HUDEP-2 (cell line): ENCODE results near the gene SMARCD3.

ENCODE experiments used
- DNase-seq, 76 experiments: peaks; one replicate each; lab custom pipeline; 2025; ENCODE audit not compliant: unreplicated experiment in 76 of 76; lab: John Stamatoyannopoulos, UW

SMARCD3 gene

GRCh38 chr7:151248346-151249033 lies at the start of gene SMARCD3:
Gene SMARCD3 (minus strand): TSS chr7:151248694. CDS start chr7:151248562, 132 bp downstream.
- DNase-seq = peak in 4 of 76 experiments; percentile 5 to 22 (median 8)

- DNase-seq = no peak
Observed at GRCh38 chr7:151296202-151296992, 47.9 kb upstream of the SMARCD3 start.

GRCh38 chr7:151292850-151293249 lies 44.4 kb upstream of the SMARCD3 start:
- no peak for DNase-seq

- DNase-seq = no peak
Observed at GRCh38 chr7:151291206-151291605, 42.7 kb upstream of the SMARCD3 start.

- DNase-seq = no peak
Observed at GRCh38 chr7:151290355-151290760, 41.9 kb upstream of the SMARCD3 start.

- no peak for DNase-seq
Observed at GRCh38 chr7:151289891-151290290, 41.4 kb upstream of the SMARCD3 start.

GRCh38 chr7:151286148-151286547 lies 37.7 kb upstream of the SMARCD3 start:
- DNase-seq = no peak

GRCh38 chr7:151283302-151283701 lies 34.8 kb upstream of the SMARCD3 start:
- no peak for DNase-seq

- no peak for DNase-seq
Observed at GRCh38 chr7:151282111-151282510, 33.6 kb upstream of the SMARCD3 start.

- DNase-seq = no peak
Observed at GRCh38 chr7:151281686-151282085, 33.2 kb upstream of the SMARCD3 start.

- DNase-seq = no peak
Observed at GRCh38 chr7:151280388-151281019, 32.0 kb upstream of the SMARCD3 start.

GRCh38 chr7:151279868-151280267 lies 31.4 kb upstream of the SMARCD3 start:
- DNase-seq = no peak

GRCh38 chr7:151278949-151279348 lies 30.5 kb upstream of the SMARCD3 start:
- DNase-seq = no peak

- DNase-seq = no peak
Observed at GRCh38 chr7:151277631-151278030, 29.1 kb upstream of the SMARCD3 start.

- DNase-seq = peak in 12 of 76 experiments; percentile 3 to 39 (median 15)
Observed at GRCh38 chr7:151276666-151277590, 28.4 kb upstream of the SMARCD3 start.

- no peak for DNase-seq
Observed at GRCh38 chr7:151275813-151276577, 27.5 kb upstream of the SMARCD3 start.

- no peak for DNase-seq
Observed at GRCh38 chr7:151274936-151275812, 26.7 kb upstream of the SMARCD3 start.

GRCh38 chr7:151274396-151274795 lies 25.9 kb upstream of the SMARCD3 start:
- DNase-seq = no peak
